Loucy (cell line): ENCODE measurements around the gene NKX6-2.

Experiments
- EZH2phosphoT487 ChIP-seq: fragments of 200-600 bp; IDR thresholded peaks from 2 replicates; pipeline ENCODE4 v1.6.1; 2018; ENCODE audit warnings: antibody characterized with exemption, mild to moderate bottlenecking, moderate library complexity, borderline replicate concordance
- TF ChIP-seq, protein P1 (sequence below): fragments of 200-600 bp; sonication (generic); conservative IDR thresholded peaks from 2 replicates; pipeline ENCODE4 v1.5.1; 2014; ENCODE audit warnings: mild to moderate bottlenecking, antibody characterized with exemption, low read length

DNA sequence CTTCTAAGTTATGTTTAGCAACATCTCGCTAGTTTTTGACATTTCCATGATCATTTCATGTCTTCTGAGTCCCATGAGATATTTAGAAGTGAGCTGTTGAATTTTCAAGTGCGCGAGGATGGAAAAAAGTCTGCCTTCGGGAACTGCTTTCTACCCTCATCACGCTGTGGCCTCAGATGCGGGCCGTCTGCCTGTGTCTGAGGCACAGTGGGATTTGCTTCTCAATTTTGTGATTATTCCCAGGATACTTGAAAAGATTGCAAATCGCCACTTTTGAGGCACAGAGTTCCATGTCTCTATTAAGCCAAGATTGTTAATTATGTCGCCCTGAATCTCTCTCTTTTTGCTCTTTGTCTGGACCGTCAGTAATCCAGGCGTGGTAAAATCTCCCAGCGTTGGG, 30.8 kb upstream of the NKX6-2 start:
- TF ChIP-seq, protein P1, sequence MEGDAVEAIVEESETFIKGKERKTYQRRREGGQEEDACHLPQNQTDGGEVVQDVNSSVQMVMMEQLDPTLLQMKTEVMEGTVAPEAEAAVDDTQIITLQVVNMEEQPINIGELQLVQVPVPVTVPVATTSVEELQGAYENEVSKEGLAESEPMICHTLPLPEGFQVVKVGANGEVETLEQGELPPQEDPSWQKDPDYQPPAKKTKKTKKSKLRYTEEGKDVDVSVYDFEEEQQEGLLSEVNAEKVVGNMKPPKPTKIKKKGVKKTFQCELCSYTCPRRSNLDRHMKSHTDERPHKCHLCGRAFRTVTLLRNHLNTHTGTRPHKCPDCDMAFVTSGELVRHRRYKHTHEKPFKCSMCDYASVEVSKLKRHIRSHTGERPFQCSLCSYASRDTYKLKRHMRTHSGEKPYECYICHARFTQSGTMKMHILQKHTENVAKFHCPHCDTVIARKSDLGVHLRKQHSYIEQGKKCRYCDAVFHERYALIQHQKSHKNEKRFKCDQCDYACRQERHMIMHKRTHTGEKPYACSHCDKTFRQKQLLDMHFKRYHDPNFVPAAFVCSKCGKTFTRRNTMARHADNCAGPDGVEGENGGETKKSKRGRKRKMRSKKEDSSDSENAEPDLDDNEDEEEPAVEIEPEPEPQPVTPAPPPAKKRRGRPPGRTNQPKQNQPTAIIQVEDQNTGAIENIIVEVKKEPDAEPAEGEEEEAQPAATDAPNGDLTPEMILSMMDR, result no peak
- no peak for TF ChIP-seq EZH2phosphoT487
